Skeletal muscle cell (primary cell): ENCODE results near the gene EPHX1.

Experiments used
- DNase-seq: peaks from one replicate; pipeline ENCODE4 v3.0.0-alpha.2; 2010; ENCODE audit warnings: low read depth
- H3K4me3 ChIP-seq: 2 replicates; pipeline ENCODE4 v1.5.1; 2011; ENCODE audit warnings: low read depth, mild to moderate bottlenecking, control low read depth, low read length, moderate library complexity

The EPHX1 gene

GRCh38 chr1:225888898-225889601 is 79.1 kb downstream of the EPHX1 start, which contains the start of gene LEFTY1:
LEFTY1 (minus strand) TSS chr1:225889146; CDS start chr1:225889066, 80 bp downstream.
- DNase-seq: no peak
- no peak within 1 kb of the TSS for H3K4me3 ChIP-seq

DNA sequence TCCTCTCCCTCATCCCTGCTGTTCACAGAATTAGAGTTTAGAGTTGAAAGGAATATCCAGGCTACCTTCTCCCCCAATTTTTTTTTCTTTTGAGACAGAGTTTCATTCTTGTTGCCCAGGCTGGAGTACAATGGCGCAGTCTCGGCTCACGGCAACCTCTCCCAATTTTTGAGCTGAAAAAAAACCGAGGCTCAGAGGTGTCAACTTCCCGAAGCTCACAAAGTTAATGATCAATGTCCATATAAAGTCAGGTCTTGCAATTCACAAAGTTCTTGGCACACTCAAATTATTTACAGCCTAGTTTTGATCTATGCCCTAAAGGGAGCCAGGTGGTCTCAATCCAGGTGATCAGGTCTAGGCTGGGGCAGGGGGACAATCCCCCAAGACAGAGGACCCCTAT is 79.8 kb downstream of the EPHX1 start:
- no peak overlapping the region for H3K4me3 ChIP-seq
- DNase-seq: no peak

GRCh38 chr1:225890346-225891228 is 80.7 kb downstream of the EPHX1 start:
- no peak overlapping the region for H3K4me3 ChIP-seq
- DNase-seq: no peak

GRCh38 chr1:225891229-225891972 is 81.5 kb downstream of the EPHX1 start:
- DNase-seq: no peak
- no peak overlapping the region for H3K4me3 ChIP-seq

DNA sequence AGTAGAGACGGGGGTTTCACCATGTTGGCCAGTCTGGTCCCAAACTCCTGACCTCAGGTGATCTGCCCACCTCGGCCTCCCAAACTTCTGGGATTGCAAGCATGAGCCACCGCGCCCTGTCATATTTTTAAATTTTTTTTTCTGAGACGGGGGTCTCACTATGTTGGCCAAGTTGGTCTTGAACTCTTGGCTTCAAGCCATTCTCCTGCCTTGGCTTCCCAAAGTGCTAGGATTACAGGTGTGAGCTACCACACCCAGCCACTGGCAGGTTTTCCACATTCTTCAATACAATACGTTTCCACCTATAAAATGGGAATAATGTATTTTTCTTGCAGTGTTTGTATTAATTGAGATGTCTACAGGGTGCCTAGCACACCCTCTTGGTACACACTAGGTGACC is 82.4 kb downstream of the EPHX1 start:
- H3K4me3 ChIP-seq: no peak overlapping the region
- DNase-seq: no peak
